ENCODE data around the gene COL8A1.

Gene COL8A1

GRCh38 chr3:99761415-99762165 lies 123.2 kb downstream of the COL8A1 start:
- no peak for DNase-seq (ENCODE audit: low spot score)

GRCh38 chr3:99762901-99763300 lies 124.5 kb downstream of the COL8A1 start:
- DNase-seq (ENCODE audit: low spot score), result no peak

- DNase-seq (ENCODE audit: low spot score), result no peak
Observed at GRCh38 chr3:99764377-99764776, 126.0 kb downstream of the COL8A1 start.

GRCh38 chr3:99765042-99765942 lies 126.9 kb downstream of the COL8A1 start:
- DNase-seq (ENCODE audit: low spot score), result no peak

GRCh38 chr3:99767291-99767690 lies 128.9 kb downstream of the COL8A1 start:
- no peak for DNase-seq (ENCODE audit: low spot score)

- no peak for DNase-seq (ENCODE audit: low spot score)
Observed at GRCh38 chr3:99768126-99768525, 129.7 kb downstream of the COL8A1 start.

GRCh38 chr3:99768808-99769501 lies 130.6 kb downstream of the COL8A1 start:
- DNase-seq (ENCODE audit: low spot score), result no peak

- no peak for DNase-seq (ENCODE audit: low spot score)
Observed at GRCh38 chr3:99772171-99772570, 133.8 kb downstream of the COL8A1 start.

GRCh38 chr3:99772671-99773070 lies 134.3 kb downstream of the COL8A1 start:
- no peak for DNase-seq (ENCODE audit: low spot score)

- DNase-seq (ENCODE audit: low spot score), result no peak
Observed at GRCh38 chr3:99774467-99774866, 136.1 kb downstream of the COL8A1 start.

- DNase-seq (ENCODE audit: low spot score), result no peak
Observed at GRCh38 chr3:99776516-99777209, 138.3 kb downstream of the COL8A1 start.

- no peak for DNase-seq (ENCODE audit: low spot score)
Observed at GRCh38 chr3:99777210-99777549, 138.8 kb downstream of the COL8A1 start.

- DNase-seq (ENCODE audit: low spot score), result no peak
Observed at GRCh38 chr3:99777708-99778107, 139.3 kb downstream of the COL8A1 start.

- no peak for DNase-seq (ENCODE audit: low spot score)
Observed at GRCh38 chr3:99780749-99781148, 142.4 kb downstream of the COL8A1 start.

- no peak for DNase-seq (ENCODE audit: low spot score)
Observed at GRCh38 chr3:99781761-99782160, 143.4 kb downstream of the COL8A1 start.

- DNase-seq (ENCODE audit: low spot score), result no peak
Observed at GRCh38 chr3:99783011-99783573, 144.7 kb downstream of the COL8A1 start.

- DNase-seq (ENCODE audit: low spot score), result peak; percentile 8
Observed at GRCh38 chr3:99789011-99789721, 150.8 kb downstream of the COL8A1 start.

- no peak for DNase-seq (ENCODE audit: low spot score)
Observed at GRCh38 chr3:99794485-99794884, 156.1 kb downstream of the COL8A1 start.

- DNase-seq (ENCODE audit: low spot score), result no peak
Observed at GRCh38 chr3:99795573-99795972, 157.2 kb downstream of the COL8A1 start.

- no peak for DNase-seq (ENCODE audit: low spot score)
Observed at GRCh38 chr3:99799422-99799821, 161.0 kb downstream of the COL8A1 start.

GRCh38 chr3:99803297-99803696 lies 164.9 kb downstream of the COL8A1 start:
- no peak for DNase-seq (ENCODE audit: low spot score)

Data from CD4-positive, alpha-beta T cell treated with Interleukin-6 at 100 ng/mL for 8 hours (primary cell).